Esophagus squamous epithelium (tissue), 5 donors: ENCODE data around the gene SHLD1. TPM values are rescaled to one million over a fixed set of nuclear protein-coding genes. Genes with fewer than 3 reads are reported as not detected.

Source experiments
- DNase-seq: peaks from one replicate; lab custom pipeline; 2025; lab: John Stamatoyannopoulos, UW
- H3K27ac ChIP-seq, 4 donors: fragments of 200-600 bp; sonication (generic); one replicate each; pipeline ENCODE4 v1.5.1; 2016 to 2019; ENCODE audit warnings: mild to moderate bottlenecking in 1 of 4
- H3K27me3 ChIP-seq, 4 donors: fragments of 200-600 bp; sonication (generic); 1 replicate in 3 of 4; 2 replicates in 1 of 4; pipeline versions ENCODE4 v1.5.1 to v1.6.0; 2017 to 2021; ENCODE audit warnings: antibody characterized with exemption in 1 of 4
- H3K36me3 ChIP-seq, 3 donors: fragments of 200-600 bp; sonication (generic); one replicate each; pipeline ENCODE4 v1.5.1; 2016 to 2019
- H3K4me1 ChIP-seq, 3 donors: fragments of 200-600 bp; sonication (generic); one replicate each; pipeline ENCODE4 v1.5.1; 2017 to 2019
- H3K4me3 ChIP-seq, 4 donors: fragments of 200-600 bp; sonication (generic); 1 replicate in 3 of 4; 2 replicates in 1 of 4; pipeline ENCODE4 v1.5.1; 2016 to 2019; ENCODE audit warnings: mild to moderate bottlenecking in 2 of 4, moderate library complexity in 1 of 4
- H3K9me3 ChIP-seq, 3 donors: fragments of 200-600 bp; sonication (generic); one replicate each; pipeline ENCODE4 v1.5.1; 2016 to 2019
- POLR2A ChIP-seq, 4 donors: fragments of 450-650 bp; IDR thresholded peaks; one replicate each; pipeline ENCODE4 v1.6.1; 2017; ENCODE audit warnings: antibody characterized with exemption in 4 of 4, mild to moderate bottlenecking in 4 of 4, moderate library complexity in 3 of 4
- WGBS, 2 donors: methylation state at CpG; one replicate each; pipeline ENCODE4 v1.1.5; 2018; 5-methylcytosine and 5-hydroxymethylcytosine counted together
- intact Hi-C: fragments of 100-400 bp; cut with DNase I; formaldehyde crosslinking; loops from one replicate; pipeline ENCODE4 v1.15.0; 2022
- total RNA-seq, 4 donors: library from RNA; depleted of rRNA; stranded (reverse); fragments of >200 nt; gene quantifications; one replicate each; pipeline ENCODE4 v1.1.0, GENCODE V29; 2016
- TF ChIP-seq, protein P1 (sequence below), 6 experiments: fragments of 450-650 bp in 4 of 6; fragments of 200-600 bp in 2 of 6; sonication (generic) in 2 of 6; IDR thresholded peaks; one replicate each; pipeline ENCODE4 v1.5.1; 2016 to 2019; ENCODE audit warnings: antibody characterized with exemption in 6 of 6, mild to moderate bottlenecking in 4 of 6, moderate library complexity in 4 of 6
- donor health status: DM: yes; HTN: yes; CAD: no.

The SHLD1 gene
- total RNA-seq, 4 donors from 2014 or later, result 1.2 to 3.6 (median 2.0) TPM

DNA sequence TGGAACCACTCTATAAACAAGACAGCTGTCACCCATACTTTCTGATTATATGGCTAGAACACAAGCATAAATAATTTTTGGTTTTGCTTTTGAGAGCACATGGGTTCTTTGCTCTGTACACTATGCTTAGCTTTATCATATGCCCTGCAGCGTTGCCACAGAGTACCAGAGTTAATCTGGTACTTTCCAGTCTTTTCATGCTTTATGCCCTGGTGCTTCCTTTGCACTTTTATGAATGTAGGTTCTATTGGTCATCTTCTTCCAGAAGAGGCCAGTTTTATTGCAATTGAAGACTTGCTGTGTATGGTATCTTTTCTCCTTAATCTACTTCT lies 20.8 kb downstream of the SHLD1 start:
- Histone ChIP-seq H3K27me3 (no peaks in the 10 kb centered on the region), H3K27ac (no peak overlapping the region), H3K4me3 (no peak overlapping the region), H3K36me3 (peaks cover 0 to 30% (median 0%) of the 10 kb centered on the region in 3 donors), H3K9me3 (no peaks in the 10 kb centered on the region), H3K4me1 (peaks cover 0 to 14% (median 0%) of the 10 kb centered on the region in 3 donors)
- TF ChIP-seq, protein P1, sequence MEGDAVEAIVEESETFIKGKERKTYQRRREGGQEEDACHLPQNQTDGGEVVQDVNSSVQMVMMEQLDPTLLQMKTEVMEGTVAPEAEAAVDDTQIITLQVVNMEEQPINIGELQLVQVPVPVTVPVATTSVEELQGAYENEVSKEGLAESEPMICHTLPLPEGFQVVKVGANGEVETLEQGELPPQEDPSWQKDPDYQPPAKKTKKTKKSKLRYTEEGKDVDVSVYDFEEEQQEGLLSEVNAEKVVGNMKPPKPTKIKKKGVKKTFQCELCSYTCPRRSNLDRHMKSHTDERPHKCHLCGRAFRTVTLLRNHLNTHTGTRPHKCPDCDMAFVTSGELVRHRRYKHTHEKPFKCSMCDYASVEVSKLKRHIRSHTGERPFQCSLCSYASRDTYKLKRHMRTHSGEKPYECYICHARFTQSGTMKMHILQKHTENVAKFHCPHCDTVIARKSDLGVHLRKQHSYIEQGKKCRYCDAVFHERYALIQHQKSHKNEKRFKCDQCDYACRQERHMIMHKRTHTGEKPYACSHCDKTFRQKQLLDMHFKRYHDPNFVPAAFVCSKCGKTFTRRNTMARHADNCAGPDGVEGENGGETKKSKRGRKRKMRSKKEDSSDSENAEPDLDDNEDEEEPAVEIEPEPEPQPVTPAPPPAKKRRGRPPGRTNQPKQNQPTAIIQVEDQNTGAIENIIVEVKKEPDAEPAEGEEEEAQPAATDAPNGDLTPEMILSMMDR (IDR thresholded peaks at IDR 0.05), result no peak
- TF ChIP-seq POLR2A (IDR thresholded peaks at IDR 0.05), result no peak
- intact Hi-C loops, result no loop called here
- 57 to 62% methylated on average over 1 of the region's 1 CpG for WGBS, 2 donors
- DNase-seq, result no peak

DNA sequence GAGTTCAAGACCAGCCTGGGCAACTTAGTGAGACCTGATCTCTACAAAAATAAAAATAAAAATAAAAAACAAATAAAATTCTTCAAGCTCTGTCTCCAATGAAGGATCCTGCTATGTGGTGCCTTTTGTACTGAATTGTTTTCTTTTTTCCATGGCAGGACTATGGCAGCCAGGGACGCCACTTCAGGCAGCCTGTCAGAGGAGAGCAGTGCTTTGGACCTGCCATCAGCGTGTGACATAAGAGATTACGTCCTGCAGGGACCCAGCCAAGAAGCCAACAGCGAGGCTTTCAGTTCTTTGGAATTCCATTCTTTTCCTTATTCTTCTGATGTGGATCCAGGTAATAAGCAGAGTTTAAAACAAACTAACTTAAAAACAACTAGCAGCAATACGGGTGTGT lies 22.5 kb downstream of the SHLD1 start:
- Histone ChIP-seq H3K27me3 (no peaks in the 10 kb centered on the region), H3K27ac (peak overlapping the region in 1 of 4 donors; percentile 53), H3K4me1 (peaks cover 0 to 14% (median 0%) of the 10 kb centered on the region in 3 donors), H3K4me3 (no peak overlapping the region), H3K9me3 (no peaks in the 10 kb centered on the region), H3K36me3 (peaks cover 0 to 46% (median 0%) of the 10 kb centered on the region in 3 donors)
- no peak for DNase-seq
- WGBS, 2 donors, result 46 to 88% methylated on average over 5 of the region's 5 CpGs
- intact Hi-C loops, result no loop called here
- no peak for TF ChIP-seq POLR2A (IDR thresholded peaks at IDR 0.05)
- TF ChIP-seq, protein P1 (IDR thresholded peaks at IDR 0.05), result no peak

DNA sequence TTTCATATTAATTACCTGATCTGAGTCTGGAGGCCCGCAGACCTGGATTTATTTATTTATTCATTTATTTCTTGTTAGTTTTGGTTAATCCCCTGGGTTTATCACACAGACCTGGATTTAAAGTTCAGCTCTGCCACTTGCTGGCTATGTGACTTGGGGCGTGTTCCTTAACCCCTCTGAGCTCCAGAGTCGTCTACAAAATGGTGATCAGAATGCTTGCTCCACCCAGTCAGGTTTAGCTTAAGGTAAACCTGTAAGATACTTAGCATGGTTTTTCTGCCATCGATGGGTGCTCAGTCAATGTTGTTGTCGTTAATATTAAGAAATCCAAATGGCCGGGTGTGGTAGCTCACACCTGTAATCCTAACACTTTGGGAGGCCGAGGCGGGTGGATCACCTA lies 23.4 kb downstream of the SHLD1 start:
- peaks cover 0 to 14% (median 0%) of the 10 kb centered on the region in 3 donors for H3K4me1 ChIP-seq
- intact Hi-C loops, result no loop called here
- H3K4me3 ChIP-seq, result no peak overlapping the region
- TF ChIP-seq, protein P1 (IDR thresholded peaks at IDR 0.05), result no peak
- no peak for TF ChIP-seq POLR2A (IDR thresholded peaks at IDR 0.05)
- peak overlapping the region in 2 of 4 donors; percentile 23 to 53 for H3K27ac ChIP-seq
- no peak for DNase-seq
- no peaks in the 10 kb centered on the region for H3K27me3 ChIP-seq
- 76 to 87% methylated on average over 4 to 7 of the region's 8 CpGs for WGBS, 2 donors
- no peaks in the 10 kb centered on the region for H3K9me3 ChIP-seq
- peaks cover 0 to 49% (median 0%) of the 10 kb centered on the region in 3 donors for H3K36me3 ChIP-seq

DNA sequence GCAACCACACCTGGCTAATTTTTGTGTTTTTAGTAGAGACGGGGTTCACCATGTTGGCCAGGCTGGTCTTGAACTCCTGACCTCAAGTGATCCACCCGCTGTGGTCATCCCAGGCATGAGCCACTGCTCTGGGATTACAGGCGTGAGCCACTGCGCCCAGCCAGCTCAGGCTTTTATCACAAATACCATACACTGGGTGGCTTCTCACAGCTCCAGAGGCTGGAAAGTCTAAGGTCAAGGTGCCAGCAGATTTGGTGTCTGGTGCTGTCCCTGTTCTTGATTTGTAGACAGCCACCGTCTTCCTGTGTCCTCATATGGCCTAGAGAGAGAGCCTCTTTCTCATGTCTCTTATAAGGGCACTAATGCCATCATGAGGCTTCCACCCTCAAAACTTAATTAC lies 25.9 kb downstream of the SHLD1 start:
- intact Hi-C loops, result no loop called here
- 90 to 100% methylated on average over 2 to 5 of the region's 5 CpGs for WGBS, 2 donors
- Histone ChIP-seq H3K4me3 (no peak overlapping the region), H3K9me3 (no peaks in the 10 kb centered on the region), H3K4me1 (peaks cover 0 to 14% (median 4%) of the 10 kb centered on the region in 3 donors), H3K36me3 (peaks cover 0 to 49% (median 0%) of the 10 kb centered on the region in 3 donors), H3K27me3 (no peaks in the 10 kb centered on the region), H3K27ac (no peak overlapping the region)
- TF ChIP-seq, protein P1 (IDR thresholded peaks at IDR 0.05), result no peak
- TF ChIP-seq POLR2A (IDR thresholded peaks at IDR 0.05), result no peak
- no peak for DNase-seq

DNA sequence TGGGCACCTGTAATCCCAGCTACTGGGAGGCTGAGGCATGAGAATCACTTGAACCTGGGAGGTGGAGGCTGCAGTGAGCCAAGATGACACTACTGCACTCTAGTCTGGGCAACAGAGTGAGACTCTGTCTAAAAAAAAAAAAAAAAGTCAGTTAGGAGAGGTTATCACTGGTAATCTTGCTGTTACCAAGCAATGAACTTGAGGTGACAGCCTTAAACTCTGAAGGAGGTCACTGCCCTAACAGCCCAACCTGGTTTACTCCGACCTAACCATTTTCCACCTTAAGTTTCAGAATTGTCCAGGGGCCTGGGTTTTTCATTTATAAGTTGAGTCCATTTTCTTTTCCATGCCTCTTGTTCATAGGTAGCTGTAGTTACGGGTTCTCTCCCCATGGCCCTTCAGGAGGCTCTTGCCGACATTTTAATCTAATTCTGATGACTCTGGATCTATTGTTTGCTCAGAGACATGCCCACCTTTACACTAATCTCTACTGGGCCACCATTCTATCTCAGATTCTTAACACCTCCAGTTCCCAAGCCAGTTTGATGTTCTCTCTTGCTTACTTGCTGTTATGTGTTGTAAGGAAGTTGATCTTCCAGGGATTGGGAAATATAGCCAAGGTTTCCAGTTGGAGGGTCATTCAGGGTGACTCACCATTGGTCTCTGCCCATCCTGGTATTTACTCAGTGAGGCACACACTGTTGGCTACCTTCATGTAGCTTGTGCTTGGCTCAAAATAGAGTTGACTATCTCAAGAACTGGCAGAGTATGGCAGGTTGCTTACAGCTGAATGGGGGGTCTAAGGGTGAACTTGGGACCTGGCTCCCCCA lies 29.1 kb downstream of the SHLD1 start:
- H3K27me3 ChIP-seq, result no peaks in the 10 kb centered on the region
- no peaks in the 10 kb centered on the region for H3K9me3 ChIP-seq
- 77 to 79% methylated on average over 3 of the region's 3 CpGs for WGBS, 2 donors
- no peak overlapping the region for H3K27ac ChIP-seq
- TF ChIP-seq, protein P1 (IDR thresholded peaks at IDR 0.05), result no peak
- no peak for TF ChIP-seq POLR2A (IDR thresholded peaks at IDR 0.05)
- H3K36me3 ChIP-seq, result peaks cover 0 to 33% (median 0%) of the 10 kb centered on the region in 3 donors
- intact Hi-C loops, result no loop called here
- no peak overlapping the region for H3K4me3 ChIP-seq
- H3K4me1 ChIP-seq, result peaks cover 0 to 18% (median 8%) of the 10 kb centered on the region in 3 donors
- DNase-seq, result no peak
